Measurements from ENCODE around the gene ZNF770.

DNA sequence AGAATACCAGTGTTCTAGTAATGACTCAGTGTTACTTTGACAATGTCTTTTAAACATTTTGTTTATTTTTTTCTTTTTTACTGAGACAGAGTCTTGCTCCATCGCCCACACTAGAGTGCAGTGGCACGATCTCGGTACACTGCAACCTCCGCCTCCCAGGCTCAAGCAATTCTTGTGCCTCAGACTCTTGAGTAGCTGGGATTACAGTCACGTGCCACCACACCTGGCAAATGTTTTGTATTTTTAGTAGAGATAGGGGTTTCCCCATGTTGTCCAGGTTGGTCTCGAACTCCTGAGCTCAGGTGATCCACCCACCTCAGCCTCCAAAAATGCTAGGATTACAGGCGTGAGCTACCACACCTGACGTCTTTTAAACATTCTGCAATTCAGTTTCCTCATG is 34.2 kb downstream of the ZNF770 start:
- TF ChIP-seq, protein P1, sequence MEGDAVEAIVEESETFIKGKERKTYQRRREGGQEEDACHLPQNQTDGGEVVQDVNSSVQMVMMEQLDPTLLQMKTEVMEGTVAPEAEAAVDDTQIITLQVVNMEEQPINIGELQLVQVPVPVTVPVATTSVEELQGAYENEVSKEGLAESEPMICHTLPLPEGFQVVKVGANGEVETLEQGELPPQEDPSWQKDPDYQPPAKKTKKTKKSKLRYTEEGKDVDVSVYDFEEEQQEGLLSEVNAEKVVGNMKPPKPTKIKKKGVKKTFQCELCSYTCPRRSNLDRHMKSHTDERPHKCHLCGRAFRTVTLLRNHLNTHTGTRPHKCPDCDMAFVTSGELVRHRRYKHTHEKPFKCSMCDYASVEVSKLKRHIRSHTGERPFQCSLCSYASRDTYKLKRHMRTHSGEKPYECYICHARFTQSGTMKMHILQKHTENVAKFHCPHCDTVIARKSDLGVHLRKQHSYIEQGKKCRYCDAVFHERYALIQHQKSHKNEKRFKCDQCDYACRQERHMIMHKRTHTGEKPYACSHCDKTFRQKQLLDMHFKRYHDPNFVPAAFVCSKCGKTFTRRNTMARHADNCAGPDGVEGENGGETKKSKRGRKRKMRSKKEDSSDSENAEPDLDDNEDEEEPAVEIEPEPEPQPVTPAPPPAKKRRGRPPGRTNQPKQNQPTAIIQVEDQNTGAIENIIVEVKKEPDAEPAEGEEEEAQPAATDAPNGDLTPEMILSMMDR (conservative IDR thresholded peaks at IDR 0.05 in 1 of 2, IDR thresholded peaks at IDR 0.05 in 1 of 2; ENCODE audit: extremely low read depth in 1 of 2, insufficient read depth in 1 of 2, low read depth in 1 of 2, low read length in 2 of 2) = no peak
- TF ChIP-seq EZH2 (IDR thresholded peaks at IDR 0.05; ENCODE audit: borderline replicate concordance, low read length) = no peak

Data from mammary epithelial cell (primary cell).